Brain pericyte (primary cell): ENCODE data around the gene KBTBD4.

Experiments
- DNase-seq: peaks from one replicate; pipeline ENCODE4 v3.0.0-alpha.2; 2012; ENCODE audit warnings: low read depth, low spot score

The KBTBD4 gene

GRCh38 chr11:47578524-47579494, at the start of gene KBTBD4, which contains the start of gene NDUFS3:
KBTBD4 (minus strand) TSS chr11:47578970; CDS start chr11:47578951, 19 bp downstream.
NDUFS3 (plus strand) TSS chr11:47579074; CDS start chr11:47579092, 18 bp downstream.
- peak; percentile 76 for DNase-seq

GRCh38 chr11:47628026-47628425, 49.3 kb upstream of the KBTBD4 start:
- DNase-seq, result no peak

GRCh38 chr11:47626234-47626633, 47.5 kb upstream of the KBTBD4 start:
- no peak for DNase-seq

- DNase-seq, result no peak
Observed at GRCh38 chr11:47620836-47621378, 42.1 kb upstream of the KBTBD4 start.

- DNase-seq, result peak; percentile 11
Observed at GRCh38 chr11:47617417-47617809, 38.6 kb upstream of the KBTBD4 start.

- peak; percentile 41 for DNase-seq
Observed at GRCh38 chr11:47616726-47617416, 38.1 kb upstream of the KBTBD4 start.

- DNase-seq, result no peak
Observed at GRCh38 chr11:47615249-47615648, 36.5 kb upstream of the KBTBD4 start.

- no peak for DNase-seq
Observed at GRCh38 chr11:47611348-47611794, 32.6 kb upstream of the KBTBD4 start.

GRCh38 chr11:47609675-47610074, 30.9 kb upstream of the KBTBD4 start:
- DNase-seq, result no peak

GRCh38 chr11:47607380-47607779, 28.6 kb upstream of the KBTBD4 start:
- DNase-seq, result peak; percentile 77

- DNase-seq, result no peak
Observed at GRCh38 chr11:47606731-47607130, 28.0 kb upstream of the KBTBD4 start.

- no peak for DNase-seq
Observed at GRCh38 chr11:47605921-47606320, 27.2 kb upstream of the KBTBD4 start.

- no peak for DNase-seq
Observed at GRCh38 chr11:47603295-47603694, 24.5 kb upstream of the KBTBD4 start.

- DNase-seq, result no peak
Observed at GRCh38 chr11:47599902-47600301, 21.1 kb upstream of the KBTBD4 start.

- no peak for DNase-seq
Observed at GRCh38 chr11:47595967-47596366, 17.2 kb upstream of the KBTBD4 start.

- DNase-seq, result no peak
Observed at GRCh38 chr11:47595029-47595428, 16.3 kb upstream of the KBTBD4 start.

- DNase-seq, result no peak
Observed at GRCh38 chr11:47593934-47594855, 15.4 kb upstream of the KBTBD4 start, which contains the start of gene C1QTNF4. C1QTNF4 (minus strand) TSS chr11:47594411; CDS start chr11:47590810, 3,601 bp downstream.

- no peak for DNase-seq
Observed at GRCh38 chr11:47593492-47593933, 14.7 kb upstream of the KBTBD4 start.

GRCh38 chr11:47592970-47593369, 14.2 kb upstream of the KBTBD4 start:
- no peak for DNase-seq

GRCh38 chr11:47592251-47592650, 13.5 kb upstream of the KBTBD4 start:
- no peak for DNase-seq

- DNase-seq, result no peak
Observed at GRCh38 chr11:47591764-47592163, 13.0 kb upstream of the KBTBD4 start.
